ENCODE results near the gene KSR2.

The KSR2 gene

GRCh38 chr12:117523971-117524370, 444.8 kb downstream of the KSR2 start:
- no peak for DNase-seq (ENCODE audit: low read depth)

GRCh38 chr12:117522559-117522958, 446.2 kb downstream of the KSR2 start:
- no peak for DNase-seq (ENCODE audit: low read depth)

GRCh38 chr12:117521867-117522266, 446.9 kb downstream of the KSR2 start:
- no peak for DNase-seq (ENCODE audit: low read depth)

- no peak for DNase-seq (ENCODE audit: low read depth)
Observed at GRCh38 chr12:117521346-117521745, 447.4 kb downstream of the KSR2 start.

- DNase-seq (ENCODE audit: low read depth) = no peak
Observed at GRCh38 chr12:117518594-117519270, 450.1 kb downstream of the KSR2 start.

GRCh38 chr12:117517219-117517739, 451.5 kb downstream of the KSR2 start:
- no peak for DNase-seq (ENCODE audit: low read depth)

- DNase-seq (ENCODE audit: low read depth) = no peak
Observed at GRCh38 chr12:117516034-117516433, 452.8 kb downstream of the KSR2 start.

- DNase-seq (ENCODE audit: low read depth) = no peak
Observed at GRCh38 chr12:117514016-117514415, 454.8 kb downstream of the KSR2 start.

- DNase-seq (ENCODE audit: low read depth) = no peak
Observed at GRCh38 chr12:117513353-117513752, 455.4 kb downstream of the KSR2 start.

- no peak for DNase-seq (ENCODE audit: low read depth)
Observed at GRCh38 chr12:117508468-117508867, 460.3 kb downstream of the KSR2 start.

- DNase-seq (ENCODE audit: low read depth) = no peak
Observed at GRCh38 chr12:117507548-117507947, 461.2 kb downstream of the KSR2 start.

- no peak for DNase-seq (ENCODE audit: low read depth)
Observed at GRCh38 chr12:117506333-117506732, 462.5 kb downstream of the KSR2 start.

- DNase-seq (ENCODE audit: low read depth) = no peak
Observed at GRCh38 chr12:117502633-117503032, 466.2 kb downstream of the KSR2 start.

GRCh38 chr12:117502233-117502632, 466.6 kb downstream of the KSR2 start:
- no peak for DNase-seq (ENCODE audit: low read depth)

- DNase-seq (ENCODE audit: low read depth) = no peak
Observed at GRCh38 chr12:117501076-117501869, 467.5 kb downstream of the KSR2 start.

- DNase-seq (ENCODE audit: low read depth) = no peak
Observed at GRCh38 chr12:117499759-117500485, 468.9 kb downstream of the KSR2 start.

GRCh38 chr12:117498880-117499279, 469.9 kb downstream of the KSR2 start:
- no peak for DNase-seq (ENCODE audit: low read depth)

- DNase-seq (ENCODE audit: low read depth) = no peak
Observed at GRCh38 chr12:117498256-117498655, 470.5 kb downstream of the KSR2 start.

GRCh38 chr12:117497407-117497806, 471.4 kb downstream of the KSR2 start:
- no peak for DNase-seq (ENCODE audit: low read depth)

GRCh38 chr12:117494833-117495655, 473.7 kb downstream of the KSR2 start:
- no peak for DNase-seq (ENCODE audit: low read depth)

GRCh38 chr12:117491711-117492110, 477.1 kb downstream of the KSR2 start:
- no peak for DNase-seq (ENCODE audit: low read depth)

GRCh38 chr12:117490130-117490529, 478.7 kb downstream of the KSR2 start:
- no peak for DNase-seq (ENCODE audit: low read depth)
